ENCODE measurements around the gene RPS6KL1.
A peak's percentile ranks its signal among the peaks of the same experiment; 100 is the strongest.
"Not testable (repeated sequence)": the region's sequence is repeated elsewhere in the genome, so short reads cannot be mapped to it uniquely, and the experiment has no call there.

RPS6KL1 gene

GRCh38 chr14:74937171-74937570 is 14.1 kb upstream of the RPS6KL1 start:
- peaks cover 7% of the 10 kb centered on the region for H3K4me1 ChIP-seq (ENCODE audit: insufficient read depth, low read length)
- H3K4me3 ChIP-seq (ENCODE audit: low read length): no peak overlapping the region
- no peaks in the 10 kb centered on the region for H3K9me3 ChIP-seq (ENCODE audit: low read length)
- no peak overlapping the region for H2AFZ ChIP-seq (ENCODE audit: low read depth, low read length)
- no peaks in the 10 kb centered on the region for H3K27me3 ChIP-seq (ENCODE audit: insufficient read depth, low read length)
- H3K36me3 ChIP-seq (ENCODE audit: insufficient read depth, low read length): no peaks in the 10 kb centered on the region

GRCh38 chr14:74936731-74937130 is 13.7 kb upstream of the RPS6KL1 start:
- Histone ChIP-seq H3K9me3 (ENCODE audit: low read length) (no peaks in the 10 kb centered on the region), H2AFZ (ENCODE audit: low read depth, low read length) (no peak overlapping the region), H3K4me1 (ENCODE audit: insufficient read depth, low read length) (peaks cover 3% of the 10 kb centered on the region), H3K27me3 (ENCODE audit: insufficient read depth, low read length) (no peaks in the 10 kb centered on the region), H3K4me3 (ENCODE audit: low read length) (no peak overlapping the region), H3K36me3 (ENCODE audit: insufficient read depth, low read length) (no peaks in the 10 kb centered on the region)

GRCh38 chr14:74936151-74936550 is 13.1 kb upstream of the RPS6KL1 start:
- no peaks in the 10 kb centered on the region for H3K27me3 ChIP-seq (ENCODE audit: insufficient read depth, low read length)
- H3K36me3 ChIP-seq (ENCODE audit: insufficient read depth, low read length): no peaks in the 10 kb centered on the region
- no peak overlapping the region for H2AFZ ChIP-seq (ENCODE audit: low read depth, low read length)
- no peaks in the 10 kb centered on the region for H3K4me1 ChIP-seq (ENCODE audit: insufficient read depth, low read length)
- H3K9me3 ChIP-seq (ENCODE audit: low read length): no peaks in the 10 kb centered on the region
- no peak overlapping the region for H3K4me3 ChIP-seq (ENCODE audit: low read length)

GRCh38 chr14:74935360-74935680 is 12.3 kb upstream of the RPS6KL1 start:
- no peaks in the 10 kb centered on the region for H3K4me1 ChIP-seq (ENCODE audit: insufficient read depth, low read length)
- H3K4me3 ChIP-seq (ENCODE audit: low read length): no peak overlapping the region
- H2AFZ ChIP-seq (ENCODE audit: low read depth, low read length): no peak overlapping the region
- no peaks in the 10 kb centered on the region for H3K9me3 ChIP-seq (ENCODE audit: low read length)
- no peaks in the 10 kb centered on the region for H3K36me3 ChIP-seq (ENCODE audit: insufficient read depth, low read length)
- H3K27me3 ChIP-seq (ENCODE audit: insufficient read depth, low read length): peaks cover 2% of the 10 kb centered on the region

GRCh38 chr14:74934476-74935359 is 11.7 kb upstream of the RPS6KL1 start:
- H3K4me3 ChIP-seq (ENCODE audit: low read length): no peak overlapping the region
- H2AFZ ChIP-seq (ENCODE audit: low read depth, low read length): peak overlapping the region; percentile 56
- H3K9me3 ChIP-seq (ENCODE audit: low read length): no peaks in the 10 kb centered on the region
- no peaks in the 10 kb centered on the region for H3K4me1 ChIP-seq (ENCODE audit: insufficient read depth, low read length)
- H3K27me3 ChIP-seq (ENCODE audit: insufficient read depth, low read length): peaks cover 2% of the 10 kb centered on the region
- no peaks in the 10 kb centered on the region for H3K36me3 ChIP-seq (ENCODE audit: insufficient read depth, low read length)

- Histone ChIP-seq H2AFZ (ENCODE audit: low read depth, low read length) (no peak overlapping the region), H3K36me3 (ENCODE audit: insufficient read depth, low read length) (no peaks in the 10 kb centered on the region), H3K27me3 (ENCODE audit: insufficient read depth, low read length) (peaks cover 7% of the 10 kb centered on the region), H3K4me1 (ENCODE audit: insufficient read depth, low read length) (no peaks in the 10 kb centered on the region), H3K4me3 (ENCODE audit: low read length) (no peak overlapping the region), H3K9me3 (ENCODE audit: low read length) (no peaks in the 10 kb centered on the region)
These were observed 11.0 kb upstream of the RPS6KL1 start for GRCh38 chr14:74934041-74934440.

- not testable (repeated sequence) for H2AFZ ChIP-seq (ENCODE audit: low read depth, low read length); H3K36me3 ChIP-seq (ENCODE audit: insufficient read depth, low read length); H3K27me3 ChIP-seq (ENCODE audit: insufficient read depth, low read length); H3K4me3 ChIP-seq (ENCODE audit: low read length); H3K4me1 ChIP-seq (ENCODE audit: insufficient read depth, low read length); H3K9me3 ChIP-seq (ENCODE audit: low read length)
These were observed 9.9 kb upstream of the RPS6KL1 start for GRCh38 chr14:74932936-74933335.

- no peak overlapping the region for H2AFZ ChIP-seq (ENCODE audit: low read depth, low read length)
- no peaks in the 10 kb centered on the region for H3K36me3 ChIP-seq (ENCODE audit: insufficient read depth, low read length)
- H3K4me3 ChIP-seq (ENCODE audit: low read length): no peak overlapping the region
These were observed 9.4 kb upstream of the RPS6KL1 start for GRCh38 chr14:74932401-74932901.

GRCh38 chr14:74931744-74932143 is 8.7 kb upstream of the RPS6KL1 start:
- H3K9me3 ChIP-seq (ENCODE audit: low read length); H3K27me3 ChIP-seq (ENCODE audit: insufficient read depth, low read length); H3K36me3 ChIP-seq (ENCODE audit: insufficient read depth, low read length); H3K4me3 ChIP-seq (ENCODE audit: low read length); H3K4me1 ChIP-seq (ENCODE audit: insufficient read depth, low read length); H2AFZ ChIP-seq (ENCODE audit: low read depth, low read length): not testable (repeated sequence)

More at GRCh38 chr14:74932401-74932901, 9.4 kb upstream of the RPS6KL1 start:
- H3K4me1 ChIP-seq (ENCODE audit: insufficient read depth, low read length): no peaks in the 10 kb centered on the region
- no peaks in the 10 kb centered on the region for H3K9me3 ChIP-seq (ENCODE audit: low read length)
- H3K27me3 ChIP-seq (ENCODE audit: insufficient read depth, low read length): peaks cover 9% of the 10 kb centered on the region

- Histone ChIP-seq H3K36me3 (ENCODE audit: insufficient read depth, low read length) (no peaks in the 10 kb centered on the region), H3K4me1 (ENCODE audit: insufficient read depth, low read length) (no peaks in the 10 kb centered on the region), H3K4me3 (ENCODE audit: low read length) (no peak overlapping the region), H3K9me3 (ENCODE audit: low read length) (no peaks in the 10 kb centered on the region), H3K27me3 (ENCODE audit: insufficient read depth, low read length) (peaks cover 9% of the 10 kb centered on the region), H2AFZ (ENCODE audit: low read depth, low read length) (no peak overlapping the region)
These were observed 6.2 kb upstream of the RPS6KL1 start for GRCh38 chr14:74929242-74929641.

- H3K27me3 ChIP-seq (ENCODE audit: insufficient read depth, low read length): peaks cover 9% of the 10 kb centered on the region
- no peaks in the 10 kb centered on the region for H3K36me3 ChIP-seq (ENCODE audit: insufficient read depth, low read length)
- H3K4me1 ChIP-seq (ENCODE audit: insufficient read depth, low read length): no peaks in the 10 kb centered on the region
- no peaks in the 10 kb centered on the region for H3K9me3 ChIP-seq (ENCODE audit: low read length)
- no peak overlapping the region for H2AFZ ChIP-seq (ENCODE audit: low read depth, low read length)
- no peak overlapping the region for H3K4me3 ChIP-seq (ENCODE audit: low read length)
These were observed 4.2 kb upstream of the RPS6KL1 start for GRCh38 chr14:74927225-74927624.

GRCh38 chr14:74924061-74924460 is 1.0 kb upstream of the RPS6KL1 start:
- Histone ChIP-seq H3K4me1 (ENCODE audit: insufficient read depth, low read length) (no peaks in the 10 kb centered on the region), H3K4me3 (ENCODE audit: low read length) (no peak overlapping the region), H3K36me3 (ENCODE audit: insufficient read depth, low read length) (peaks cover 3% of the 10 kb centered on the region), H3K27me3 (ENCODE audit: insufficient read depth, low read length) (peaks cover 2% of the 10 kb centered on the region), H3K9me3 (ENCODE audit: low read length) (no peaks in the 10 kb centered on the region), H2AFZ (ENCODE audit: low read depth, low read length) (no peak overlapping the region)

GRCh38 chr14:74921987-74922751 is 891 bp downstream of the RPS6KL1 start:
- H3K27me3 ChIP-seq (ENCODE audit: insufficient read depth, low read length): no peaks in the 10 kb centered on the region
- H2AFZ ChIP-seq (ENCODE audit: low read depth, low read length): peak overlapping the region; percentile 96
- no peaks in the 10 kb centered on the region for H3K9me3 ChIP-seq (ENCODE audit: low read length)
- H3K36me3 ChIP-seq (ENCODE audit: insufficient read depth, low read length): peaks cover 8% of the 10 kb centered on the region
- H3K4me1 ChIP-seq (ENCODE audit: insufficient read depth, low read length): no peaks in the 10 kb centered on the region
- peak overlapping the region; percentile 81 for H3K4me3 ChIP-seq (ENCODE audit: low read length)

Measured in neuron (in vitro differentiated cells).